Measurements from ENCODE around the gene CTSV.
"Not testable (repeated sequence)": the region's sequence is repeated elsewhere in the genome, so short reads cannot be mapped to it uniquely, and the experiment has no call there.

DNA sequence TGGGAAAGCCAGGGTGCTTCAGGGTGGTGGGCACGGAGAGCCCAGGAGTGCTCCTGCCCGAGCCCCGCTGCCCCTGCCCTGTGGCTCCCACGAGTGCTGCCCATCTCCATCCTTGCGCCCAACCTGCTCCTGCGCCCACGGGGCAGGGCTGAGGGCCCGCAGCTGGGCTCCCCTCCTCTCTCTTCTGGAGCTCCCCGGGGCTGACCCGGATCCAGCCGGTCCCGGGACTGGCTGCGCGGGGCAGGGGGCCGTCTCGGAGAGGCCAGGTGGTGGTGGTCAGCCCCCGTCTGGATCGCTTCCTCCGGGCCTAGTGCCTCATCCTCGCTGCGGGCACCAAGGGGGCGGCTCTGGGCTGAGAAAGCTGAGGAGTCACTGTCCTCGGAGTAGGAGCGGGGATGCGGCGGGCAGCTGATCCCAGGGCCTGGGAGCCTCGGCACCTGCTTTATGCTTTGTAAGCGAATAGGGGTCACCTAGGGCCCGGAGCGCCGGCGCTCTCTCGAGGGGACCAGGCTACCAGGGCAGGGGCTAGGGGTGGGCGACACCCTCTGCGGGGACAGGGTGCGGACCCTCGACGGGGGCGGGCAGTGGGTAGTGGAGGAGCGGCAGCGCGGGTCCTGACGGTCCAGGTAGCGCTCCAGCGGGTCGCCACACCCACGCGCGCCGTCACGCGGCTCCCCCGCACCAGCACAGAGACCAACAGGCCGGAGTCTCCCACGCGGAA, 37.9 kb upstream of the CTSV start:
- TF ChIP-seq CTCF, POLR2A (IDR thresholded peaks at IDR 0.05): not testable (repeated sequence)
